ENCODE data around the gene TM4SF18.

DNA sequence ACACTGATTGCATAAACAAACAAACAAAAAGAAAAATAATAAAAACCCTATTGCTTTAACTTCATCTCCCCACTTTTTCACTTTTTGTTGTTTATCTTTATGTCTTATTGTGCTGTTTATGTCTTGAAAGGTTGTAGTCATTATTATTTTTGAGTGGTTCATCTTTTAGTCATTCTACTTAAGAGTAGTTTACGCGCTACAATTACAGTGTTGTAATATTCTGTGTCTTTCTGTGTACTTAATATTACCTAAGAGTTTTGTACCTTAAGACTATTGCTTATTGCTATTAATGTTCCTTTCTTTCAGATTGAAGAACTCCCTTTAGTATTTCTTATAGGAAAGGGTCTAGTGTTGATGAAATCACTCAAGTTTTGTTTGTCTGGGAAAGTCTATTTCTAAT, 28.1 kb downstream of the TM4SF18 start:
- TF ChIP-seq ZFP3 (CRISPR knock-in tag; IDR thresholded peaks at IDR 0.05), result no peak
- TF ChIP-seq, protein P1, sequence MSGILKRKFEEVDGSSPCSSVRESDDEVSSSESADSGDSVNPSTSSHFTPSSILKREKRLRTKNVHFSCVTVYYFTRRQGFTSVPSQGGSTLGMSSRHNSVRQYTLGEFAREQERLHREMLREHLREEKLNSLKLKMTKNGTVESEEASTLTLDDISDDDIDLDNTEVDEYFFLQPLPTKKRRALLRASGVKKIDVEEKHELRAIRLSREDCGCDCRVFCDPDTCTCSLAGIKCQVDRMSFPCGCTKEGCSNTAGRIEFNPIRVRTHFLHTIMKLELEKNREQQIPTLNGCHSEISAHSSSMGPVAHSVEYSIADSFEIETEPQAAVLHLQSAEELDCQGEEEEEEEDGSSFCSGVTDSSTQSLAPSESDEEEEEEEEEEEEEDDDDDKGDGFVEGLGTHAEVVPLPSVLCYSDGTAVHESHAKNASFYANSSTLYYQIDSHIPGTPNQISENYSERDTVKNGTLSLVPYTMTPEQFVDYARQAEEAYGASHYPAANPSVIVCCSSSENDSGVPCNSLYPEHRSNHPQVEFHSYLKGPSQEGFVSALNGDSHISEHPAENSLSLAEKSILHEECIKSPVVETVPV (CRISPR knock-in tag; IDR thresholded peaks at IDR 0.05), result no peak
